ENCODE results near the gene KPTN. TPM values are rescaled to one million over a fixed set of nuclear protein-coding genes. Genes with fewer than 3 reads are reported as not detected.

Gene KPTN
- total RNA-seq, 1 donor from 2014 or later: 9.1 TPM

GRCh38 chr19:47464675-47465419, 19.2 kb downstream of the KPTN start:
- Mint-ChIP-seq H3K36me3 (ENCODE audit: low read depth) (no peaks in the 10 kb centered on the region), H3K4me3 (ENCODE audit: unreplicated experiment) (no peak overlapping the region), H3K4me1 (ENCODE audit: low read depth) (no peaks in the 10 kb centered on the region), H3K27me3 (ENCODE audit: low read depth) (peaks cover 37% of the 10 kb centered on the region), H3K27ac (ENCODE audit: unreplicated experiment) (no peak overlapping the region), H3K9me3 (ENCODE audit: low read depth) (no peaks in the 10 kb centered on the region)
- TF ChIP-seq CTCF (IDR thresholded peaks at IDR 0.05): no peak
- no peak for DNase-seq (ENCODE audit: low spot score)

- no peaks in the 10 kb centered on the region for H3K36me3 Mint-ChIP-seq (ENCODE audit: low read depth)
- no peak overlapping the region for H3K4me3 Mint-ChIP-seq (ENCODE audit: unreplicated experiment)
- peaks cover 20% of the 10 kb centered on the region for H3K27me3 Mint-ChIP-seq (ENCODE audit: low read depth)
- no peak for DNase-seq (ENCODE audit: low spot score)
- no peaks in the 10 kb centered on the region for H3K9me3 Mint-ChIP-seq (ENCODE audit: low read depth)
- no peak for TF ChIP-seq CTCF (IDR thresholded peaks at IDR 0.05)
- H3K27ac Mint-ChIP-seq (ENCODE audit: unreplicated experiment): no peak overlapping the region
- H3K4me1 Mint-ChIP-seq (ENCODE audit: low read depth): no peaks in the 10 kb centered on the region
Observed at GRCh38 chr19:47461876-47462275, 22.1 kb downstream of the KPTN start.

GRCh38 chr19:47459477-47459876, 24.5 kb downstream of the KPTN start:
- no peak overlapping the region for H3K27ac Mint-ChIP-seq (ENCODE audit: unreplicated experiment)
- no peaks in the 10 kb centered on the region for H3K4me1 Mint-ChIP-seq (ENCODE audit: low read depth)
- H3K4me3 Mint-ChIP-seq (ENCODE audit: unreplicated experiment): no peak overlapping the region
- no peak for DNase-seq (ENCODE audit: low spot score)
- peaks cover 24% of the 10 kb centered on the region for H3K27me3 Mint-ChIP-seq (ENCODE audit: low read depth)
- TF ChIP-seq CTCF (IDR thresholded peaks at IDR 0.05): no peak
- H3K36me3 Mint-ChIP-seq (ENCODE audit: low read depth): peaks cover 5% of the 10 kb centered on the region
- peaks cover 12% of the 10 kb centered on the region for H3K9me3 Mint-ChIP-seq (ENCODE audit: low read depth)

GRCh38 chr19:47458672-47459071, 25.3 kb downstream of the KPTN start:
- DNase-seq (ENCODE audit: low spot score): no peak
- peaks cover 12% of the 10 kb centered on the region for H3K9me3 Mint-ChIP-seq (ENCODE audit: low read depth)
- peaks cover 26% of the 10 kb centered on the region for H3K27me3 Mint-ChIP-seq (ENCODE audit: low read depth)
- no peak overlapping the region for H3K27ac Mint-ChIP-seq (ENCODE audit: unreplicated experiment)
- TF ChIP-seq CTCF (IDR thresholded peaks at IDR 0.05): no peak
- H3K4me1 Mint-ChIP-seq (ENCODE audit: low read depth): no peaks in the 10 kb centered on the region
- no peak overlapping the region for H3K4me3 Mint-ChIP-seq (ENCODE audit: unreplicated experiment)
- H3K36me3 Mint-ChIP-seq (ENCODE audit: low read depth): peaks cover 5% of the 10 kb centered on the region

GRCh38 chr19:47456721-47457474, 27.1 kb downstream of the KPTN start:
- DNase-seq (ENCODE audit: low spot score): no peak
- Mint-ChIP-seq H3K27ac (ENCODE audit: unreplicated experiment) (no peak overlapping the region), H3K36me3 (ENCODE audit: low read depth) (peaks cover 5% of the 10 kb centered on the region), H3K4me3 (ENCODE audit: unreplicated experiment) (no peak overlapping the region), H3K9me3 (ENCODE audit: low read depth) (peaks cover 12% of the 10 kb centered on the region), H3K4me1 (ENCODE audit: low read depth) (no peaks in the 10 kb centered on the region), H3K27me3 (ENCODE audit: low read depth) (peaks cover 29% of the 10 kb centered on the region)
- no peak for TF ChIP-seq CTCF (IDR thresholded peaks at IDR 0.05)

Data from chondrocyte (in vitro differentiated cells).